ENCODE results near the gene LCLAT1.

GRCh38 chr2:30622452-30622851 is 175.4 kb downstream of the LCLAT1 start:
- TF ChIP-seq CTCF (IDR thresholded peaks at IDR 0.05; ENCODE audit: low read depth, low read length): no peak
- TF ChIP-seq EZH2phosphoT487 (IDR thresholded peaks at IDR 0.05; ENCODE audit: low read depth): no peak

Measured in OCI-LY3 (cell line).